ENCODE measurements around the gene TRIM44.

- TF ChIP-seq EZH2phosphoT487 (IDR thresholded peaks at IDR 0.05; ENCODE audit: borderline replicate concordance) (no peak), CTCF (conservative IDR thresholded peaks at IDR 0.05; ENCODE audit: low read length) (no peak)
Measured at GRCh38 chr11:35742707-35743454, 80.3 kb downstream of the TRIM44 start.

All from Loucy (cell line).